Keratinocyte (primary cell): ENCODE results near the gene CUX1. TPM values are rescaled to one million over a fixed set of nuclear protein-coding genes. Genes with fewer than 3 reads are reported as not detected.

Experiments
- DNase-seq: peaks from one replicate; pipeline ENCODE4 v3.0.0-alpha.2; 2011; ENCODE audit warnings: low read depth, missing footprints, low spot score
- FAIRE-seq: peaks from 2 replicates; lab custom pipeline; 2011; peaks lifted over from hg19 to GRCh38; lab: Jason Lieb, UNC
- H2AFZ ChIP-seq: 2 replicates; pipeline ENCODE4 v1.6.0; 2012; ENCODE audit warnings: low read length, control low read depth, inconsistent platforms; ENCODE audit not compliant: control insufficient read depth
- H3K27ac ChIP-seq: 2 replicates; pipeline ENCODE4 v1.5.1; 2011; ENCODE audit warnings: low read length; ENCODE audit not compliant: control insufficient read depth, insufficient read depth
- H3K27me3 ChIP-seq: 3 replicates; pipeline ENCODE4 v1.6.0; 2011; ENCODE audit warnings: low read length; ENCODE audit not compliant: control insufficient read depth, insufficient read depth; ENCODE audit errors: extremely low read depth
- H3K36me3 ChIP-seq, 2 experiments: 2 replicates in 1 of 2; 3 replicates in 1 of 2; pipeline ENCODE4 v1.5.1; 2011; ENCODE audit warnings: low read length in 2 of 2, mild to moderate bottlenecking in 1 of 2; ENCODE audit not compliant: control insufficient read depth in 2 of 2, insufficient read depth in 2 of 2; ENCODE audit errors: extremely low read depth in 1 of 2
- H3K4me1 ChIP-seq: 3 replicates; pipeline ENCODE4 v1.5.1; 2011; ENCODE audit warnings: low read length; ENCODE audit not compliant: control insufficient read depth, insufficient read depth; ENCODE audit errors: extremely low read depth
- H3K4me2 ChIP-seq: 3 replicates; pipeline ENCODE4 v1.6.0; 2011; ENCODE audit warnings: low read depth, low read length; ENCODE audit not compliant: control insufficient read depth, insufficient read depth; ENCODE audit errors: extremely low read depth
- H3K4me3 ChIP-seq, 3 experiments: fragments of 200-600 bp in 1 of 3; sonication (generic) in 1 of 3; 2 replicates in 2 of 3; 3 replicates in 1 of 3; pipeline ENCODE4 v1.5.1; 2011 to 2016; ENCODE audit warnings: low read length in 3 of 3, mild to moderate bottlenecking in 3 of 3, control low read depth in 2 of 3, inconsistent platforms in 1 of 3, low read depth in 1 of 3, mixed read lengths in 1 of 3, mixed run types in 1 of 3, moderate library complexity in 1 of 3; ENCODE audit not compliant: control insufficient read depth in 2 of 3, insufficient read depth in 2 of 3; ENCODE audit errors: extremely low read depth in 1 of 3
- H3K79me2 ChIP-seq: 2 replicates; pipeline ENCODE4 v1.6.0; 2012; ENCODE audit warnings: low read length; ENCODE audit not compliant: control insufficient read depth, insufficient read depth
- H3K9ac ChIP-seq: 3 replicates; pipeline ENCODE4 v1.6.0; 2011; ENCODE audit warnings: low read length; ENCODE audit not compliant: control insufficient read depth, insufficient read depth; ENCODE audit errors: extremely low read depth
- H3K9me1 ChIP-seq: 3 replicates; pipeline ENCODE4 v1.6.0; 2011; ENCODE audit warnings: low read length; ENCODE audit not compliant: control insufficient read depth, insufficient read depth; ENCODE audit errors: extremely low read depth
- H3K9me3 ChIP-seq: 2 replicates; pipeline ENCODE4 v1.5.1; 2012; ENCODE audit warnings: low read depth, low read length; ENCODE audit not compliant: control insufficient read depth
- H4K20me1 ChIP-seq: 3 replicates; pipeline ENCODE4 v1.6.0; 2011; ENCODE audit warnings: low read length; ENCODE audit not compliant: control insufficient read depth, insufficient read depth; ENCODE audit errors: extremely low read depth
- CTCF ChIP-seq, 3 experiments: IDR thresholded peaks in 1 of 3; conservative IDR thresholded peaks in 1 of 3; optimal IDR thresholded peaks in 1 of 3; 2 replicates in 2 of 3; 3 replicates in 1 of 3; pipeline versions ENCODE3 to v1.5.1; 2011; ENCODE audit warnings: low read length in 3 of 3, mild to moderate bottlenecking in 3 of 3, moderate library complexity in 2 of 3, control low read depth in 1 of 3, inconsistent platforms in 1 of 3; ENCODE audit not compliant: insufficient read depth in 2 of 3; ENCODE audit errors: extremely low read depth in 1 of 3
- EZH2 ChIP-seq: IDR thresholded peaks from one replicate; pipeline ENCODE4 v1.6.1; 2012; ENCODE audit warnings: inconsistent platforms, mild to moderate bottlenecking, low read length, moderate library complexity
- dilution Hi-C: fragments of 300-500 bp; cut with MboI; formaldehyde crosslinking; loops from one replicate; pipeline ENCODE4 v1.7.0; 2020; ENCODE audit warnings: low sequenced_read_pairs; ENCODE audit not compliant: extremely low pct_ligation_motif_present
- polyA plus RNA-seq, 5 experiments: library from polyadenylated mRNA; depleted of rRNA in 3 of 5; stranded (reverse) in 3 of 5; stranded (forward) in 1 of 5; unstranded in 1 of 5; fragments of >200 nt; gene quantifications; 1 replicate in 1 of 5; 2 replicates in 3 of 5; 3 replicates in 1 of 5; pipeline versions ENCODE4 v1.2.1 to v1.2.3, GENCODE V29; 2011 to 2012; ENCODE audit warnings: missing spikeins in 2 of 5, low read depth in 1 of 5, low replicate concordance in 1 of 5

CUX1 gene
- polyA plus RNA-seq, 1 donor (not counting 4 experiments of a cell fraction or from before 2014, with no cell fraction given): 18.3 TPM

- Histone ChIP-seq H3K27me3 (peaks cover 4% of the 10 kb centered on the region), H3K36me3 (no peaks in the 10 kb centered on the region), H3K4me1 (no peaks in the 10 kb centered on the region), H3K4me2 (no peak overlapping the region), H3K4me3 (no peak overlapping the region), H2AFZ (no peak overlapping the region), H3K79me2 (no peaks in the 10 kb centered on the region), H3K9ac (no peak overlapping the region), H4K20me1 (no peaks in the 10 kb centered on the region), H3K9me3 (no peaks in the 10 kb centered on the region), H3K27ac (no peak overlapping the region), H3K9me1 (no peaks in the 10 kb centered on the region)
- dilution Hi-C loops: no loop called here
- FAIRE-seq (no peak), DNase-seq (no peak)
- TF ChIP-seq EZH2: no peak
These were observed 447.0 kb downstream of the CUX1 start for GRCh38 chr7:102264367-102264891.

- no peaks in the 10 kb centered on the region for H3K36me3 ChIP-seq
- H3K9ac ChIP-seq: no peak overlapping the region
- peaks cover 4% of the 10 kb centered on the region for H3K27me3 ChIP-seq
- H3K27ac ChIP-seq: no peak overlapping the region
- TF ChIP-seq CTCF (optimal IDR thresholded peaks at IDR 0.05 in 1 of 3, IDR thresholded peaks at IDR 0.05 in 1 of 3, conservative IDR thresholded peaks at IDR 0.05 in 1 of 3; ENCODE audit: extremely low read depth in 1 of 3, insufficient read depth in 2 of 3, low read length in 3 of 3): no peak
- no peak for TF ChIP-seq EZH2
- FAIRE-seq (no peak), DNase-seq (no peak)
- no peak overlapping the region for H3K4me2 ChIP-seq
- no peak overlapping the region for H3K4me3 ChIP-seq
- no peaks in the 10 kb centered on the region for H3K79me2 ChIP-seq
- H3K9me3 ChIP-seq: no peaks in the 10 kb centered on the region
- no peak overlapping the region for H2AFZ ChIP-seq
- dilution Hi-C loops: no loop called here
- H4K20me1 ChIP-seq: no peaks in the 10 kb centered on the region
- no peaks in the 10 kb centered on the region for H3K9me1 ChIP-seq
- no peaks in the 10 kb centered on the region for H3K4me1 ChIP-seq
These were observed 449.1 kb downstream of the CUX1 start for GRCh38 chr7:102266541-102266940.

- H3K27me3 ChIP-seq: peaks cover 4% of the 10 kb centered on the region
- no peak for FAIRE-seq
These were observed 451.2 kb downstream of the CUX1 start for GRCh38 chr7:102268635-102269034.

More at GRCh38 chr7:102268635-102269034, 451.2 kb downstream of the CUX1 start:
- H3K27ac ChIP-seq: no peak overlapping the region
- no peaks in the 10 kb centered on the region for H3K36me3 ChIP-seq
- no peak overlapping the region for H3K9ac ChIP-seq
- no peak overlapping the region for H3K4me2 ChIP-seq
- TF ChIP-seq EZH2: no peak
- no peak for TF ChIP-seq CTCF (optimal IDR thresholded peaks at IDR 0.05 in 1 of 3, IDR thresholded peaks at IDR 0.05 in 1 of 3, conservative IDR thresholded peaks at IDR 0.05 in 1 of 3; ENCODE audit: extremely low read depth in 1 of 3, insufficient read depth in 2 of 3, low read length in 3 of 3)
- H3K4me1 ChIP-seq: peaks cover 4% of the 10 kb centered on the region
- dilution Hi-C loops: no loop called here
- H4K20me1 ChIP-seq: no peaks in the 10 kb centered on the region
- no peak overlapping the region for H3K4me3 ChIP-seq
- no peaks in the 10 kb centered on the region for H3K79me2 ChIP-seq
- H2AFZ ChIP-seq: no peak overlapping the region
- no peaks in the 10 kb centered on the region for H3K9me3 ChIP-seq
- H3K9me1 ChIP-seq: no peaks in the 10 kb centered on the region
- DNase-seq: no peak
